ENCODE data around the gene SDK2. TPM values are rescaled to one million over a fixed set of nuclear protein-coding genes. Genes with fewer than 3 reads are reported as not detected.

The SDK2 gene
- total and polyA plus RNA-seq, 9 donors, result 0.40 to 5.4 (median 0.96) TPM

DNA sequence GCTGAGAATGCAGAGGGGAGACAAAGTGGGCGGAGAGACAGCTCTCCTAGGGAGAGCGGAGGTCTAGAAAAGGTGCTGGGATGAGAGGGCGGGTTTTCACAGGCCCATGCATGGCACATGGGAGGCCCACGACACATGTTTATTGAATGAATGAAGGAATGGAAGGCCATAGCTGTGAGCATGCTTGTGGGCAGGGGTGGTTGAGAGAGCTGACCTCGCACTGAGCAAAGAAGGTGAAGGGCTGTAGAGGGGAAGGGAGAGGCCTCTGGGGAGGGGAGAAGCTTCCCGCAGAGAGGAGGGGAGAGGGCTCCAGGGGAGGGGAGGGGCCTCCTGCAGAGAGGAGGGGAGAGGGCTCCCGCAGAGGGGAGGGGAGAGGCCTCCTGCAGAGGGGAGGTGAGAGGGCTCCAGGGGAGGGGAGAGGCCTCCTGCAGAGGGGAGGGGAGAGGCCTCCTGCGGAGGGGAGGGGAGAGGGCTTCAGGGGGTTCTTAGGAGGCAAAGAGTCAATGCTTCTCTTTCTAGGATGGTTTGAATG lies 27.3 kb downstream of the SDK2 start:
- H3K9me3 ChIP-seq, result no peaks in the 10 kb centered on the region
- no peak overlapping the region for H3K27ac ChIP-seq
- intact Hi-C loops (cut with DNase I), result no loop called here
- no peaks in the 10 kb centered on the region for H3K36me3 ChIP-seq
- no peaks in the 10 kb centered on the region for H3K27me3 ChIP-seq
- no peak for DNase-seq
- H3K4me1 ChIP-seq (ENCODE audit: insufficient read depth), result no peaks in the 10 kb centered on the region
- TF ChIP-seq, protein P1, sequence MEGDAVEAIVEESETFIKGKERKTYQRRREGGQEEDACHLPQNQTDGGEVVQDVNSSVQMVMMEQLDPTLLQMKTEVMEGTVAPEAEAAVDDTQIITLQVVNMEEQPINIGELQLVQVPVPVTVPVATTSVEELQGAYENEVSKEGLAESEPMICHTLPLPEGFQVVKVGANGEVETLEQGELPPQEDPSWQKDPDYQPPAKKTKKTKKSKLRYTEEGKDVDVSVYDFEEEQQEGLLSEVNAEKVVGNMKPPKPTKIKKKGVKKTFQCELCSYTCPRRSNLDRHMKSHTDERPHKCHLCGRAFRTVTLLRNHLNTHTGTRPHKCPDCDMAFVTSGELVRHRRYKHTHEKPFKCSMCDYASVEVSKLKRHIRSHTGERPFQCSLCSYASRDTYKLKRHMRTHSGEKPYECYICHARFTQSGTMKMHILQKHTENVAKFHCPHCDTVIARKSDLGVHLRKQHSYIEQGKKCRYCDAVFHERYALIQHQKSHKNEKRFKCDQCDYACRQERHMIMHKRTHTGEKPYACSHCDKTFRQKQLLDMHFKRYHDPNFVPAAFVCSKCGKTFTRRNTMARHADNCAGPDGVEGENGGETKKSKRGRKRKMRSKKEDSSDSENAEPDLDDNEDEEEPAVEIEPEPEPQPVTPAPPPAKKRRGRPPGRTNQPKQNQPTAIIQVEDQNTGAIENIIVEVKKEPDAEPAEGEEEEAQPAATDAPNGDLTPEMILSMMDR (IDR thresholded peaks at IDR 0.05), result no peak
- TF ChIP-seq POLR2A (IDR thresholded peaks at IDR 0.05), result no peak
- TF ChIP-seq EP300 (IDR thresholded peaks at IDR 0.05), result no peak
- WGBS, 3 donors, result 77 to 85% (median 84%) methylated on average over 8 of the region's 8 CpGs
- no peak overlapping the region for H3K4me3 ChIP-seq

DNA sequence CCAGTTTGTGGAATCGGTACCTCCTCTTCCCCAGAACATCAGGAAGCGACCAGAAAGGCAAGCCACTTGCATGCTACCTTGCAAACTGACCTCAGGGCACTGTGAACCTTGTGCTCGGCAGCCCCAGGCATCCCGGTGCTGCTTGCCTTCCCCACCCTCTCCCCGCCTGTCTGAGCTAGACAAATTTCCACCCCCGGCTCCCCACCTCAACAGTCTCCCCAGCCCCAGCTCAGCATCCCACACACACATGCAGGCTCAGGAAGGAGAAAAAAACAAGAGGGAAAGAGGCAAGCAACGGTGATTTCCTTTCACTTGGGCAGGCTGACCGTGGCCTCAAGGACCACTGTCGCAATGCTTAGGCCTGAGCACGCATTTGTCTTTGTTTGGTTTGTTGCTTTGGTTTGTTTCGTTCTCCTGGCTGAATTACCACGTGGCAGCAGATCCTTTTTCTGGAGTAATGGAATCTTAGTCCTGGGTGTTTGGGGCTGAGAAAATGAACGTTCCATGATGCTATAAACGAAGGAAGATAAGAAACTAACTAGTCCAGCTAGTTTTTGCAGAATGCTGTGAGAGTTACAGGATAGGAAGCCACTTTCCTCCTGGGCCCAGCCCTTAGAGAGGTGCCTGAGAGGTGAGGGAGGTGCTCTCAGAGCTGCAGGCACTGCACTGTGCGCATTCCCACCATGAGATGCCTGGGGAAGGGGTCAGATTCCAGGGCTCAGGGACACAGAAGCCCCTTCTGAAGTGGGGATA lies 27.9 kb downstream of the SDK2 start:
- intact Hi-C loops (cut with DNase I), result no loop called here
- no peaks in the 10 kb centered on the region for H3K27me3 ChIP-seq
- no peaks in the 10 kb centered on the region for H3K4me1 ChIP-seq (ENCODE audit: insufficient read depth)
- DNase-seq, result no peak
- no peak overlapping the region for H3K27ac ChIP-seq
- no peaks in the 10 kb centered on the region for H3K36me3 ChIP-seq
- TF ChIP-seq, protein P1 (IDR thresholded peaks at IDR 0.05), result no peak
- TF ChIP-seq EP300 (IDR thresholded peaks at IDR 0.05) (no peak), POLR2A (IDR thresholded peaks at IDR 0.05) (no peak)
- no peak overlapping the region for H3K4me3 ChIP-seq
- H3K9me3 ChIP-seq, result no peaks in the 10 kb centered on the region
- 38 to 60% (median 47%) methylated on average over 15 of the region's 15 CpGs for WGBS, 3 donors

DNA sequence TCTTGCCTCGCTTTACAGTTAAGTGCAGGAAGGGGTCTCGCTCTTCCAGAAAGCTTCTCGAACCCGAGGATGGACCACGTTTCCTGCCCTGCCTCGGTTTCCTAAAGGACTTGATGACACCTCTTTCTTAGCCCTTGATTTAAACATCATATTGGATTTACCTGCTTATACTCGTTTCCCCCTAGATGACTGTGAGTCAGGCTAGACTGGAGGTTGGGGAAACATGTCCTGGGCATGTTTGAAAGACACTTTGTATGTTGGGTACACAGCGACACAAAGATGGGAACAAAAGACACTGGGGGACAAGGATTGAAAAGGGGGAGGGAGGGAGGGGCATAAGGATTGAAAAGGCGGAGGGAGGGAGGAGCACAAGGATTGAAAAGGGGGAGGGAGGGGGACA lies 30.0 kb downstream of the SDK2 start:
- H3K4me3 ChIP-seq, result no peak overlapping the region
- no peaks in the 10 kb centered on the region for H3K4me1 ChIP-seq (ENCODE audit: insufficient read depth)
- intact Hi-C loops (cut with DNase I), result no loop called here
- no peaks in the 10 kb centered on the region for H3K9me3 ChIP-seq
- H3K27me3 ChIP-seq, result no peaks in the 10 kb centered on the region
- no peaks in the 10 kb centered on the region for H3K36me3 ChIP-seq
- DNase-seq, result no peak
- no peak overlapping the region for H3K27ac ChIP-seq
- WGBS, 3 donors, result 85 to 88% (median 86%) methylated on average over 8 to 9 of the region's 9 CpGs
- TF ChIP-seq POLR2A (IDR thresholded peaks at IDR 0.05) (no peak), EP300 (IDR thresholded peaks at IDR 0.05) (no peak)
- TF ChIP-seq, protein P1 (IDR thresholded peaks at IDR 0.05), result no peak

DNA sequence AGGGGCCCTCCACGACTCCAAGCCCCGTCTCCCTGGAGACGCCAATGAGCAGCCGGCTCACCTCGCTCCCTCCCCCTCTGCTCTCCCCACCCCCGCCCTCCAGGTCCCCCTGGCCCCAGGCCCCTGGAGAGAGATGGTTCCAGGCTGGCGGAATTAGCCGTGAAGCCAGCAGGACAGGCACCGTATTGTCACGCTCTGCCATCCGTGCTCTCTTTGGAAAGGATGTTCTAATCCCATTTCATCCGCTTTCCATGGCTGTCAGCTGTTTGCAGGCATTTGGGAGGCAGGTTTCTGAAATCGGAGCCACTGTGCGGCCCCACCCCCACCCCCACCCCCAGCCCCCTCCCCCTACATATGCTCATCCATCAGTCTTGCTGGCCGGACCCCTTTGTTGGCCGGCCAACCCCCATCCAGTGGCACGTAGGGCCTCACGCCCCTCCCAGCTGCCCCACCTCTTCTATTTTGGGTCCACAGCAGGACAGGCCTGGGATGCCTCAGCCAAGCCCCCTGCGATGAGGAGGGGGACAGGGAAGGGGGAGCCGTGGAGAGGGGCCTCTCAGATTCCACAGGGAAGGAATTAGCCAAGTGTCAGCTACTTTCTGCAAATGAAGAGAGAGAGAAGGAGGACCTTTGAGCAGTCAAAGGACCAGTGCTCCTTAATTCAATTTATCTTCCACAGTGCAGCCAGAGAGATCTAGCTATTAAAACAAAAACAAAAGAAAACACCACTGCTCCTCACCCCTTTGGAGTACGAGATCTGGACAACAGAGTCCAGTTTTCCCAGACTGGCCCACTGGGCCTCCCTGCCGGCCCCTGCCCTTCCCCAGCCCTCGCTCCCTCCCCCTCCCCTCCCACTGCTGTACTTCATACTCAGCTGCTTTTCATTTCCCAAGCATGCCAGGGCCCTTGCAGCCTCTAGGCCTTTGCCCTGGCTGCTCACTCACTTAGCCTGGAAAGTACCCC lies 30.7 kb downstream of the SDK2 start:
- DNase-seq, result no peak
- H3K4me1 ChIP-seq (ENCODE audit: insufficient read depth), result no peaks in the 10 kb centered on the region
- H3K27me3 ChIP-seq, result no peaks in the 10 kb centered on the region
- no peaks in the 10 kb centered on the region for H3K9me3 ChIP-seq
- TF ChIP-seq EP300 (IDR thresholded peaks at IDR 0.05) (no peak), POLR2A (IDR thresholded peaks at IDR 0.05) (no peak)
- TF ChIP-seq, protein P1 (IDR thresholded peaks at IDR 0.05), result no peak
- H3K27ac ChIP-seq, result no peak overlapping the region
- intact Hi-C loops (cut with DNase I), result no loop called here
- 48 to 52% (median 51%) methylated on average over 22 to 23 of the region's 23 CpGs for WGBS, 3 donors
- no peak overlapping the region for H3K4me3 ChIP-seq
- H3K36me3 ChIP-seq, result no peaks in the 10 kb centered on the region

Data from ovary (tissue), 9 donors.